PFSK-1 (cell line): ENCODE measurements around the gene TNNT3.

Experiments
- FOXP2 ChIP-seq: optimal IDR thresholded peaks from 2 replicates; pipeline ENCODE3; 2011; ENCODE audit warnings: borderline replicate concordance, control low read depth, inconsistent platforms; ENCODE audit not compliant: insufficient read depth; ENCODE audit errors: extremely low read length, extremely low read depth
- POLR2AphosphoS5 ChIP-seq: IDR thresholded peaks from 2 replicates; pipeline ENCODE4 v1.6.1; 2012; ENCODE audit warnings: low read depth, mild to moderate bottlenecking, control low read depth, low read length, moderate library complexity
- REST ChIP-seq, 2 experiments: IDR thresholded peaks; 2 replicates each; pipeline versions ENCODE4 v1.6.1 to v1.8.0; 2011 to 2012; ENCODE audit warnings: low read depth in 2 of 2, low read length in 2 of 2, control low read depth in 1 of 2, inconsistent platforms in 1 of 2, mild to moderate bottlenecking in 1 of 2, moderate library complexity in 1 of 2; ENCODE audit not compliant: insufficient read depth in 1 of 2
- SIN3A ChIP-seq: IDR thresholded peaks from 2 replicates; pipeline ENCODE4 v1.6.1; 2012; ENCODE audit warnings: mild to moderate bottlenecking, low read length, moderate library complexity, borderline replicate concordance; ENCODE audit not compliant: insufficient read depth
- TAF1 ChIP-seq: IDR thresholded peaks from 2 replicates; pipeline ENCODE4 v1.6.1; 2012; ENCODE audit warnings: low read length, control low read depth, borderline replicate concordance; ENCODE audit not compliant: insufficient read depth

The TNNT3 gene

GRCh38 chr11:1929621-1930461 is 10.3 kb downstream of the TNNT3 start:
- TF ChIP-seq SIN3A: no peak

- TF ChIP-seq POLR2AphosphoS5 (no peak), SIN3A (no peak), TAF1 (no peak), FOXP2 (no peak), REST (IDR thresholded peaks at IDR 0.05; ENCODE audit: insufficient read depth in 1 of 2, low read depth in 2 of 2, low read length in 2 of 2) (no peak)
These were observed 10.9 kb downstream of the TNNT3 start for GRCh38 chr11:1930462-1930830.

- no peak for TF ChIP-seq SIN3A
- TF ChIP-seq TAF1: no peak
- no peak for TF ChIP-seq FOXP2
- no peak for TF ChIP-seq REST (IDR thresholded peaks at IDR 0.05; ENCODE audit: insufficient read depth in 1 of 2, low read depth in 2 of 2, low read length in 2 of 2)
- no peak for TF ChIP-seq POLR2AphosphoS5
These were observed 12.0 kb downstream of the TNNT3 start for GRCh38 chr11:1931341-1932104.

GRCh38 chr11:1932105-1932480 is 12.6 kb downstream of the TNNT3 start:
- TF ChIP-seq SIN3A: no peak
- TF ChIP-seq POLR2AphosphoS5: no peak
- no peak for TF ChIP-seq REST (IDR thresholded peaks at IDR 0.05; ENCODE audit: insufficient read depth in 1 of 2, low read depth in 2 of 2, low read length in 2 of 2)
- TF ChIP-seq TAF1: no peak
- no peak for TF ChIP-seq FOXP2

- no peak for TF ChIP-seq REST (IDR thresholded peaks at IDR 0.05; ENCODE audit: insufficient read depth in 1 of 2, low read depth in 2 of 2, low read length in 2 of 2)
- TF ChIP-seq POLR2AphosphoS5: no peak
- TF ChIP-seq TAF1: no peak
- TF ChIP-seq SIN3A: no peak
- TF ChIP-seq FOXP2: no peak
These were observed 13.2 kb downstream of the TNNT3 start for GRCh38 chr11:1932681-1933080.
